Urinary bladder (tissue), 4 donors: ENCODE results near the gene FRAT1. TPM values are rescaled to one million over a fixed set of nuclear protein-coding genes. Genes with fewer than 3 reads are reported as not detected.

Experiments used
- DNase-seq: peaks from one replicate; pipeline ENCODE4 v3.0.0-alpha.2; 2015; ENCODE audit errors: extremely low spot score
- H3K27ac ChIP-seq: one replicate; pipeline ENCODE4 v1.5.1; 2013; ENCODE audit warnings: low read depth, mild to moderate bottlenecking, moderate library complexity
- H3K36me3 ChIP-seq: one replicate; pipeline ENCODE4 v1.6.1; 2013; ENCODE audit warnings: mild to moderate bottlenecking, moderate library complexity; ENCODE audit not compliant: insufficient read depth
- H3K4me1 ChIP-seq: one replicate; pipeline ENCODE4 v1.6.1; 2013; ENCODE audit warnings: mild to moderate bottlenecking, moderate library complexity; ENCODE audit not compliant: insufficient read depth
- H3K4me3 ChIP-seq: one replicate; pipeline ENCODE4 v1.5.1; 2013; ENCODE audit warnings: low read depth, low read length
- WGBS: extraction: QIAGEN DNeasy Blood & Tissue Kit; methylation state at CpG from one replicate; pipeline ENCODE4 v1.1.7; 2013; 5-methylcytosine and 5-hydroxymethylcytosine counted together
- polyA plus RNA-seq: library from polyadenylated mRNA; stranded (reverse); fragments of 200-250 nt; gene quantifications from one replicate; pipeline ENCODE4 v1.2.3, GENCODE V29; 2013
- total RNA-seq: library from RNA; depleted of rRNA; stranded (reverse); fragments of >200 nt; gene quantifications from one replicate; pipeline ENCODE4 v1.2.3, GENCODE V29; 2014
- donor health status: healthy with polysubstance abuse.
- donor health status: healthy.

FRAT1 gene
- total and polyA plus RNA-seq, 2 donors = 1.2 to 3.2 TPM

DNA sequence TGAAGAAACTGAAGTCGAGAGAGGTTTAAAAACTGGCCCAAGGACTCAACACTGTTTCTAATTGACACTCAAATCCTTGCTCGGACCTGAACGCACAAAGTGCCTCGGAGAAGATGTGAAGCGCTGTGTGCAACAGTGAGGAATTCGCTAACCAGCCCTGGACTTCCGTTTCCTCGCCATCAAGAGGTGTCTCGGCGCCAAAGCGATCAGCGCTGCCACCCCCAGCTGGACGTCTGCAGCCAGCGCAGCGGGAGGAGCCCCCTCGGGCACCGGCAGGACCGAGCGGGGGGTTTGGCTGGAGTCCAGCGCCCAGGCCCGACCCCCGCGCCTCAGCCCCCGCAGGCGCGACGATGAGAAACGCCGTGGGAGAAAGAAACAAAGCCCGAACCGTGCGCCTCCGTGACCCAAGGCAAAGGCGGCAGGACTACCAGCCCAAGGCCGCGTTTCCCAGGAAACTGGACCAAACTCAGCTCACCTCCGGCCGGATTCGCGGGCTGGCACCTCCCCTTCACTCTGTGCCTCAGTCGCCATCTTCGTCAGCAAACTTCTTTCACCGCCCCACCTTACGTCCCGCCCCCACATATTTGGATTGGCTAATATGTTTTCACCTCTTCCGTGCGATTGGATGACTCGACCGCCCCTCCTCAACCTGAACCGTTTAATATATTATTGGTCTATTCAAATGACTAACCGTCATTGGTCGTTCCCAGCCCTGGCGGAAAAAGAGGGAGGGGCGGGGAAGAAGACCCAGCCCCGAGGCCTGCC lies 26.8 kb upstream of the FRAT1 start, which contains the start of gene ARHGAP19:
ARHGAP19 (minus strand) TSS at position 541 of the 765 bp plus-strand sequence; CDS start at position 531, 10 bp downstream.
- DNase-seq = peak; percentile 99
- Histone ChIP-seq H3K36me3 (no peaks in the 10 kb centered on the region), H3K4me3 (peak within 1 kb of the TSS; percentile 65), H3K27ac (peak within 1 kb of the TSS; percentile 90), H3K4me1 (no peaks in the 10 kb centered on the region)
- under 1% methylated on average over 55 of the region's 55 CpGs for whole genome bisulfite sequencing

DNA sequence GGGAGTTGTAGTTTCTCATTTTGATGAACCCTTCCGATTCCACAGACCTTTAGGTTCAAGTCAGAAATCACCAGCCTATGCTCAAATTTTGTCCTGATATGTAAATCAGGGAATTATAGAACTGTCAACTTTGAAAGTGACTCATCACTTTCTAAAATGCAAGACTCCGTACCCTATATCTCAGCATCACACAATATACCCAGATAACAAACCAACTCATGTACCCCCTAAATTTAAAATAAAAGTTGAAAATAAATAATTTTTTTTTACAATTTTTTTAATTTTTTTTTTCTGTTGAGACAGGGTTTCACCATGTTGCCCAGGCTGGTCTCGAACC lies 26.2 kb upstream of the FRAT1 start:
- no peak for DNase-seq
- Histone ChIP-seq H3K4me1 (no peaks in the 10 kb centered on the region), H3K4me3 (no peak overlapping the region), H3K36me3 (no peaks in the 10 kb centered on the region), H3K27ac (no peak overlapping the region)
- 59% methylated on average over 3 of the region's 3 CpGs for WGBS

DNA sequence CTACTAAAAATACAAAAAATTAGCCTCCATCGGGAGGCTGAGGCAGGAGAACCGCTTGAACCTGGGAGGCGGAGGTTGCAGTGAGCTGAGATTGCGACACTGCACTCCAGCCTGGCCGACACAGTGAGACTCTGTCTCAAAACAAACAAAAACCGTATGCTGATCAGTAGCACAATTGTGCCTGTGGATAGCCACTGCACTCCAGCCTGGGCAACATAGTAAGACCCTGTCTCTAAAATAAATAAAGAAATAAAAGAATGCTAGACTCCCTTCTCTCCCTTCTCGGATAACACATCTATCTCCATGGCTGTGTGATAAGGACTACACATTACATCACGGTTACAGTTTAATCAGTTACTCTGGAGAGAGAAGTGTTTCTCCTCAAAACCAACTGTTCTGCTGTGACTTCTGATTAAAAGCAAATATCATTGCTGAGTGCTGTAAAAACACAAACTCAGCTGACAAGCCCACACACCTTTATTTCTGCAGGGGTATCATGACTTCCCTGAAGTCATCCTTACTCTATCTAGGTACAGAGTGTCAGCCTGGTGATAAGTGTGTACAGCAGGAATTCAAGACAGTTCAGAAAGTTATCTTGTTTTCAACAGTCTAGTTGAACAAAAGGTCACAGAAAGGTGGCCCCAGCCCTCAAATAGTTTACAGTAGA lies 21.4 kb upstream of the FRAT1 start:
- Histone ChIP-seq H3K36me3 (no peaks in the 10 kb centered on the region), H3K27ac (no peak overlapping the region), H3K4me3 (no peak overlapping the region), H3K4me1 (no peaks in the 10 kb centered on the region)
- no peak for DNase-seq
- 73% methylated on average over 8 of the region's 8 CpGs for WGBS

DNA sequence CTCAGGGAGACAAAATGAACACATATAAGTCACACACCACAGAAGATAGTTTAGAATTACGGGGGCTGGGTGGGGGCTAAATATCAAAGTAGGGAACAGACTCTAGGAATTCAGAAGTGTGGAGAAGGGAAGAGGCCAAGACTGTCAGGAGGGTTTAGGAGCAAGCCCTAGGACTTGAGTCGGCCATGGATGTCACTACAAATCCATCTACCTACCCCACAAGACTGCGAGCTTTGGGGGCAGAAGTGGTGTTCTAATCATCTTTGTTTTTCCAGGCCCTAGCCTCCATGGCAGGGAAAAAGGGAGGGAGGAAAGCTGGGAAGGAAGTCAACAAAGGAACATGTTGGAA lies 20.9 kb upstream of the FRAT1 start:
- WGBS = 52% methylated on average over 3 of the region's 3 CpGs
- no peaks in the 10 kb centered on the region for H3K36me3 ChIP-seq
- no peak overlapping the region for H3K27ac ChIP-seq
- no peaks in the 10 kb centered on the region for H3K4me1 ChIP-seq
- H3K4me3 ChIP-seq = no peak overlapping the region
- no peak for DNase-seq

DNA sequence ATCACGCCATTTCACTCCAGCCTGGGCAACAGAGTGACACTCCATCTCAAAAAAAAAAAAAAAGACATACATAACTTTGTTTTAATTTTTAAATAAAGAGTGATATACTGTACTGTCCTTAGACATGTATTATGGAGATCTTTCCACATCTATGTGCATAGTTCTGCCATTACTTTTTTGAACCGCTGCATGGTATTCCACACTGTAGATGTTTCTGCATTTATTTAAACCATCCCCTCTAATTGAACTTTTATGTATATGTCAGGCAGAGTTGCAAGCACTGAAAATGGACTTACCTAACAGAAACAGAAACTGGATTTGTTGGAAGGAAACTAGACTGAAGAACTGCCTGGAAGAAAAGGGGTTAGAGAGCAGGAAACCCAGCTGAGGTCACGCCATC lies 18.1 kb upstream of the FRAT1 start:
- Histone ChIP-seq H3K4me1 (no peaks in the 10 kb centered on the region), H3K36me3 (no peaks in the 10 kb centered on the region), H3K27ac (no peak overlapping the region), H3K4me3 (no peak overlapping the region)
- WGBS = 90% methylated on average over 3 of the region's 3 CpGs
- no peak for DNase-seq

DNA sequence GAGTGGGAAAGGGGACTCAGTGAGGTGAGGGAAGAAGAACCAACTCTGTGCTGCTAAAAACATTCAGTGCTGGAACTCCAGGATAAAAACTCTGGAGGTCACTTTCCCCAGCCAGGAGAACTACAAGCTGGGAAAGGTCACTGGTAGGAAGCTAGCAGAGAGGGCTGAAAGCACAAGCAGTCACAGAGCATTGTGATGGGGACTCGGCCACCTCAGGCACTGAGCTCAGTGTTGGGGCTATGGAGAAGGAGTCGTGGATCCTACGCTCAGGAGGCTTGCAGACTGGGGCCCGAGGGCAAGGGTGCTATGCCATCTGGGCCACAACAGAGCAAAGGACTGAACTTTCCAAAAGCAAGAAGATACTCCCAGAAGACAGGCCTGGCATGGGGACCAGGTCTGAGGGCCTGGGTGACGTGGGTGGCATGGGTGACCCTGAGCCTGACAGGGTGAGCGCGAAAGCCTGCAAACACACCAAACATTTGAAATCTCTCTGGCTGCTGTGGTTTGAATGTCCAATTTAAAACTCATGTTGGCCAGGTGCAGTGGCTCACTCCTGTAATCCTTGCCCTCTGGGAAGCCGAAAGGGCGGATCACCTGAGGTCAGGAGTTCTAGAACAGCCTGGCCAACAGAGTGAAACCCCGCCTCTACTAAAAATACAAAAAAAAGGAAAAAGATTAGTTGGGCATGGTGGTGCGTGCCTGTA lies 16.8 kb upstream of the FRAT1 start:
- H3K4me3 ChIP-seq = no peak overlapping the region
- WGBS = 92% methylated on average over 11 of the region's 11 CpGs

DNA sequence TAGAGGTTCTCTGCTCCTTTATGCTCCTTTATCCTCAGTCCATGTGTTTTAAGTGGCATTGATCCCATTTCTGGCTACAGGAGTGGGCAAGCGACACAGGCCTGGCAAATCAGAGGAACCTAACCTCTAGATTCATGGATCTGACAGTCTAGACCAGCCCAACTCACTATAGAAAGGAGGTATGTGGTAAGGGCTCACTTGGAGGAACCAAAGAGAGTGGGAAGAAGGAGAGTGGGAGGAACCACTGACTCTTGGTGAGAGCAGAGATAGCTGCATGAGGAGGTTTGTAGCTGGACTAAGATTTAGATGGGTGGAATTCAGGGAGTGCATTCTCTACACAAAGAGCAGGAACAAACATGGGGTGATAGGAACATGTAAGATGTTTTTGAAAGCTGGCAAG lies 11.6 kb upstream of the FRAT1 start:
- Histone ChIP-seq H3K4me3 (no peak overlapping the region), H3K36me3 (no peaks in the 10 kb centered on the region), H3K4me1 (no peaks in the 10 kb centered on the region), H3K27ac (no peak overlapping the region)
- 55% methylated on average over 1 of the region's 1 CpG for WGBS
- DNase-seq = no peak

More for the DNA sequence above, 16.8 kb upstream of the FRAT1 start:
- Histone ChIP-seq H3K36me3 (no peaks in the 10 kb centered on the region), H3K27ac (no peak overlapping the region), H3K4me1 (no peaks in the 10 kb centered on the region)
- no peak for DNase-seq

DNA sequence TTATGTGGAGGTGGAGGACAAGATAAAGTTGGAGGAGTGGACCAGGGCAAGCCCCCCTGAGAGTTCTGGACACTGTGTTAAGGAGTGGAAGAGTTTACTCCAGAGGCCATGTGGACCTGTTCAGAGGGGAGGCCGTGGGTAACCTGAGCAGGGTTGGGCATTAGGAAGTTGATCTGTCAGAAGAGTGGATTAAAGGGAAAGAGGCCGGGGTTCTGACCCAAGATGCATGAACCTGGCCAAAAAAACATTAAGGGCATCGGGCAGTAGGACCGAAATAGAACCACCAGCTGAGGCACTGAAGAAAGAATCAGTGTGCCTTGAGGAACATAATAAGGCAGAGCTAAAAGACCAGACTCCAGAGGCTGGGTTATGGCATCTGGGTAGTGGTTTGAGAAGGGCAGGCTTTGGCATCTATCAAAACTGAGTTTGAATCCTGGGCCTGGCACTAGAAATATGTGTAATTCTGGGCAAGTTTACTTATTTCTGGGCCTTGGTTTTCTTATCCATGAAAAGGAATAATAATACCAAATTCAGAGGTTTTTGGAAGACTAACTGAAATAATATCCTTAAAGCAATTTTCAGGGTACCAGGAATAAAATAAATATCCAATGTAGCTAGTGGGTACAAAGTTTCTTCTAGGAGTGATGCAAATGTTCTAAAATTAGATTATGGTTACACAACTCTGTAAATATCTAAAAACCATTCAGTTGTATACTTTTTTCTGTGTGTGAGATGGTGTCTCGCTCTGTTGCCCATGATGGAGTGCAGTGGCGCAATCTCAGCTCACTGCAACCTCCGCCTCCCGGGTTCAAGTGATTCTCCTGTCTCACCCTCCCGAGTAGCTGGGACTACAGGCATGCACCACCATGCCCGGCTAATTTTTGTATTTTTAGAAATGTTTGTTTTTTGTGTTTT lies 10.9 kb upstream of the FRAT1 start:
- no peak for DNase-seq
- H3K27ac ChIP-seq = no peak overlapping the region
- H3K4me3 ChIP-seq = no peak overlapping the region
- H3K4me1 ChIP-seq = no peaks in the 10 kb centered on the region
- WGBS = 79% methylated on average over 10 of the region's 10 CpGs
- H3K36me3 ChIP-seq = no peaks in the 10 kb centered on the region

DNA sequence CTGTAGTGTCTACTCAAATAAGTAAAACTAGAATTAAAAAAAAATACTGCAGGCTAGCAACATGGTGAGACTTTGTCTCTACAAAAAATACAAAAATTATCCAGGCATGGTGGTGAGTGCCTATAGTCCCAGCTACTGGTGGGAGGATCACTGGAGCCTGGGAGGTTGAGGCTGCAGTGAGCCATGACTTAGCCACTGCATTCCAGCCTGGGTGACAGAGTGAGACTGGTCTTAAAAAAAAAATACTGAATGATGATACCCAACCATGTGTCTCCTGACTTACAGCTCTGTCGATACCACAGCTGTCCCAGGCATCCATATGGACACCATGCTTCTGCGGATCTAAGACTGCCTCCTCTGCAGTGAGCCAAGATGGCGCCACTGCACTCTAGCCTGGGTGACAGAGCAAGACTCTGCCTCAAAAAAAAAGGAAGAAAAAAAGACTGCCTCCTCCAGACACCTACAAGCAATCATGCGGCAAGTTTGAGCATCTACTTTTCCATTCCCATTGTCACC lies 7.9 kb upstream of the FRAT1 start:
- Histone ChIP-seq H3K4me1 (no peaks in the 10 kb centered on the region), H3K27ac (no peak overlapping the region), H3K4me3 (no peak overlapping the region), H3K36me3 (no peaks in the 10 kb centered on the region)
- 92% methylated on average over 4 of the region's 4 CpGs for WGBS
- no peak for DNase-seq

DNA sequence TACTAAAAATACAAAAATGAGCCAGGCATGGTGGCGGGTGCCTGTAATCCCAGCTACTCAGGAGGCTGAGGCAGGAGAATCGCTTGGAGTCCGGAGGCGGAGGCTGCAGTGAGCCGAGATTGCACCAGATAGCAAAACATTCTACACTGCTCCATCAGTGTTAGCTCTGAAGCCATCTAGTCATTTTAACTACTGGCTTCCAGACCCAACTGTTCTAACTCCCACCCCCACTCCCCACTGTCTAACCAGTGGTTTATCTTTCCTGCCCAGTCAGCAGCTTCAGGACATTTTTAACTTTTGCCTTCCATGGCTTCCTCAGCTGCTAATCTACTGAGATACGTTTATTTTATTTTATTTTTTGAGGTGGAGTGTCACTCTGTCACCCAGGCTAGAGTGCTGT lies 6.2 kb upstream of the FRAT1 start:
- H3K4me3 ChIP-seq = no peak overlapping the region
- H3K27ac ChIP-seq = no peak overlapping the region
- no peak for DNase-seq
- WGBS = 85% methylated on average over 6 of the region's 6 CpGs
- no peaks in the 10 kb centered on the region for H3K4me1 ChIP-seq
- no peaks in the 10 kb centered on the region for H3K36me3 ChIP-seq

DNA sequence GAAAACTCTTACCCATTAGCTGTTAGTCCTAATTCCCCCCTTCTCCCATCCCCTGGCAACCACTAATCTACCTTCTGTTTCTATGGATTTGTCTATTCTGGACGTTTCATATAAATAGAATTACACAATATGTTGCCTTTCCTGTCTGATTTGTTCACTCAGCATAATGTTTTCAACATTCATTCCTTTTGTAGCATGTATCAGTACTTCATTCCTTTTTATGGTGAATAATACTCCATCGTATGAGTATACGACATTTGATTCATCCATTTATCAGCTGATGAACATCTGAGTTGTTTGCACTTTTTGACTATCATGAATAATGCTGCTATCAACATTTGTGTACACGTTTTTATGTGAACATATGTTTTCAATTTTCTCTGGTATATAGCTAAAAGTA lies 4.4 kb upstream of the FRAT1 start:
- DNase-seq = no peak
- H3K36me3 ChIP-seq = no peaks in the 10 kb centered on the region
- WGBS = 47% methylated on average over 4 of the region's 4 CpGs
- H3K4me1 ChIP-seq = no peaks in the 10 kb centered on the region
- H3K27ac ChIP-seq = no peak overlapping the region
- H3K4me3 ChIP-seq = no peak overlapping the region

DNA sequence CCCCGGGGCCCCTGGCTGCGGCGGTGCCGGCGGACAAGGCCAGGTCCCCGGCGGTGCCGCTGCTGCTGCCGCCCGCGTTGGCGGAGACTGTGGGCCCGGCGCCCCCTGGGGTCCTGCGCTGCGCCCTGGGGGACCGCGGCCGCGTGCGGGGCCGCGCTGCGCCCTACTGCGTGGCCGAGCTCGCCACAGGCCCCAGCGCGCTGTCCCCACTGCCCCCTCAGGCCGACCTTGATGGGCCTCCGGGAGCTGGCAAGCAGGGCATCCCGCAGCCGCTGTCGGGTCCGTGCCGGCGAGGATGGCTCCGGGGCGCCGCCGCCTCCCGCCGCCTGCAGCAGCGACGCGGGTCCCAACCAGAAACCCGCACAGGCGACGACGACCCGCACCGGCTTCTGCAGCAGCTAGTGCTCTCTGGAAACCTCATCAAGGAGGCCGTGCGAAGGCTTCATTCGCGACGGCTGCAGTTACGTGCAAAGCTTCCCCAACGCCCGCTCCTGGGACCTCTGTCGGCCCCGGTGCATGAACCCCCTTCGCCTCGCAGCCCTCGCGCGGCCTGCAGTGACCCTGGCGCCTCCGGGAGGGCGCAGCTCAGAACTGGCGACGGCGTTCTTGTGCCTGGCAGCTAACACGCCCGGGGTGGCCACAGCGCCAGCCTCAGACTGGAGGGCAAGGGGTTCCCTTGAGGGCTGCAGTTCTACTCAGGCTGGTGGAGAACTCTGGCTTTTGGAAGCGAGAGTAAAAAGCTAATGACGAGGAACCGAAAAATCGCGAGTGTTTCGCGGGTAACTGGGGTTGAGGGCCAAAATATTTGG lies 804 bp downstream of the FRAT1 start:
- H3K36me3 ChIP-seq = no peaks in the 10 kb centered on the region
- H3K4me1 ChIP-seq = peaks cover 1% of the 10 kb centered on the region
- H3K27ac ChIP-seq = peak overlapping the region; percentile 81
- 1% methylated on average over 83 of the region's 83 CpGs for WGBS
- H3K4me3 ChIP-seq = peak overlapping the region; percentile 84
- no peak for DNase-seq
